HepG2 (cell line): Measurements from ENCODE around the gene GALNT17. TPM values are rescaled to one million over a fixed set of nuclear protein-coding genes. Genes with fewer than 3 reads are reported as not detected.

Source experiments
- ATAC-seq: fragments of 200-7000 bp; cut with Tn5 transposase; 3 replicates; pipeline ENCODE4 v1.9.1; 2020; ENCODE audit warnings: mild to moderate bottlenecking, moderate library complexity
- BruUV-seq: library from RNA; stranded (reverse); fragments of 400-500 nt; replicated peaks from 2 replicates; lab custom pipeline; 2021; lab: Mats Ljungman, UMichigan
- CTCF ChIA-PET: fragments of 300-600 bp; formaldehyde crosslinking; extraction: SDS; loops from one replicate; lab custom pipeline; 2021; ENCODE audit warnings: low total read pairs, inconsistent platforms, low intra/inter-chr PET ratio; lab: Yijun Ruan, JAX
- POLR2A ChIA-PET: fragments of 350-600 bp; sonication (Branson Sonifier 250); formaldehyde crosslinking; loops from one replicate; lab custom pipeline; 2020; ENCODE audit warnings: antibody characterized with exemption, inconsistent platforms; lab: Yijun Ruan, JAX
- DNase-seq: peaks from one replicate; pipeline ENCODE4 v3.0.0-alpha.2; 2015; ENCODE audit warnings: low spot score
- FAIRE-seq: peaks from 3 replicates; lab custom pipeline; 2011; peaks lifted over from hg19 to GRCh38; lab: Jason Lieb, UNC
- H2AFZ ChIP-seq: one replicate; pipeline ENCODE4 v1.6.1; 2011; ENCODE audit warnings: low read length, inconsistent platforms
- H3K27ac ChIP-seq: fragments of 300-600 bp; 3 replicates; pipeline ENCODE4 v1.8.0; 2011; ENCODE audit warnings: mixed run types, mild to moderate bottlenecking, mixed read lengths, low read length, inconsistent platforms; ENCODE audit not compliant: insufficient read depth; ENCODE audit errors: extremely low read length
- H3K27me3 ChIP-seq, 2 experiments: fragments of 200-600 bp in 1 of 2; 2 replicates in 1 of 2; 3 replicates in 1 of 2; pipeline versions ENCODE4 v1.6.0 to v1.8.0; 2011; ENCODE audit warnings: low read length in 2 of 2, mild to moderate bottlenecking in 2 of 2, moderate library complexity in 2 of 2, inconsistent platforms in 1 of 2; ENCODE audit not compliant: insufficient read depth in 2 of 2, control insufficient read depth in 1 of 2
- H3K36me3 ChIP-seq, 2 experiments: fragments of 200-600 bp in 1 of 2; replicated peaks in 1 of 2; 2 replicates in 1 of 2; 3 replicates in 1 of 2; pipeline versions ENCODE4 v1.5.1 to v1.8.0; 2011; ENCODE audit warnings: low read length in 2 of 2, inconsistent platforms in 1 of 2; ENCODE audit not compliant: insufficient read depth in 2 of 2, control insufficient read depth in 1 of 2
- H3K4me1 ChIP-seq: 2 replicates; pipeline ENCODE4 v1.5.1; 2012; ENCODE audit warnings: low read length, inconsistent platforms; ENCODE audit not compliant: insufficient read depth
- H3K4me2 ChIP-seq: 2 replicates; pipeline ENCODE4 v1.6.0; 2011; ENCODE audit warnings: low read depth, low read length, inconsistent platforms
- H3K4me3 ChIP-seq, 3 experiments: fragments of 200-600 bp in 1 of 3; sonication (generic), shearing (Covaris generic) in 1 of 3; replicated peaks in 1 of 3; 2 replicates each; pipeline ENCODE4 v1.5.1; 2011 to 2016; ENCODE audit warnings: low read length in 3 of 3, inconsistent platforms in 2 of 3, low read depth in 2 of 3, mild to moderate bottlenecking in 2 of 3, control low read depth in 1 of 3, mixed read lengths in 1 of 3; ENCODE audit not compliant: insufficient read depth in 1 of 3
- H3K79me2 ChIP-seq: one replicate; pipeline ENCODE4 v1.6.1; 2011; ENCODE audit warnings: low read length, inconsistent platforms; ENCODE audit not compliant: insufficient read depth
- H3K9ac ChIP-seq: 2 replicates; pipeline ENCODE4 v1.6.0; 2011; ENCODE audit warnings: mild to moderate bottlenecking, low read depth, low read length, inconsistent platforms; ENCODE audit not compliant: insufficient read depth
- H3K9me3 ChIP-seq: 2 replicates; pipeline ENCODE4 v1.5.1; 2012; ENCODE audit warnings: mild to moderate bottlenecking, low read length
- H4K20me1 ChIP-seq: 2 replicates; pipeline ENCODE4 v1.6.0; 2011; ENCODE audit warnings: inconsistent platforms, mild to moderate bottlenecking, low read length, moderate library complexity; ENCODE audit not compliant: insufficient read depth
- AGO1 ChIP-seq: fragments of 200-400 bp; formaldehyde crosslinking; IDR thresholded peaks from 2 replicates; pipeline ENCODE4 v1.6.1; 2017; ENCODE audit warnings: mild to moderate bottlenecking, low read depth, low read length, moderate library complexity; ENCODE audit not compliant: poor library complexity, severe bottlenecking
- CENPT ChIP-seq: sonication (generic); formaldehyde crosslinking; IDR thresholded peaks from 2 replicates; pipeline ENCODE4 v1.8.0; 2022; ENCODE audit warnings: low read depth, mild to moderate bottlenecking, moderate library complexity, missing genetic modification reagents
- DNMT3B ChIP-seq: conservative IDR thresholded peaks from 2 replicates; pipeline ENCODE4 v1.6.1; 2016; ENCODE audit warnings: missing biosample characterization, control low read depth
- ETV6 ChIP-seq: sonication (generic); formaldehyde crosslinking; conservative IDR thresholded peaks from 2 replicates; pipeline ENCODE4 v1.4.0; 2020; ENCODE audit warnings: missing genetic modification reagents
- FOSL1 ChIP-seq: sonication (generic); formaldehyde crosslinking; IDR thresholded peaks from 2 replicates; pipeline ENCODE4 v1.9.0; 2021; ENCODE audit warnings: missing genetic modification reagents, borderline replicate concordance
- GABPB1 ChIP-seq: IDR thresholded peaks from 2 replicates; pipeline ENCODE4 v1.6.1; 2016; ENCODE audit warnings: mild to moderate bottlenecking, missing genetic modification reagents, moderate library complexity, missing compliant biosample characterization
- GATAD2A ChIP-seq: IDR thresholded peaks from 2 replicates; pipeline ENCODE4 v1.6.1; 2016
- NFYB ChIP-seq: sonication (generic); formaldehyde crosslinking; IDR thresholded peaks from 2 replicates; pipeline ENCODE4 v1.4.0; 2020; ENCODE audit warnings: missing genetic modification reagents
- SAFB2 ChIP-seq: sonication (generic); formaldehyde crosslinking; IDR thresholded peaks from 2 replicates; pipeline ENCODE4 v1.5.1; 2020; ENCODE audit warnings: missing genetic modification reagents, low read depth, mild to moderate bottlenecking, borderline replicate concordance
- SP5 ChIP-seq: IDR thresholded peaks from 2 replicates; pipeline ENCODE4 v1.6.1; 2016; ENCODE audit warnings: low read depth, borderline replicate concordance
- TBX2 ChIP-seq: sonication (generic); formaldehyde crosslinking; IDR thresholded peaks from 2 replicates; pipeline ENCODE4 v1.5.0; 2020; ENCODE audit warnings: missing genetic modification reagents, mild to moderate bottlenecking, borderline replicate concordance
- ZNF138 ChIP-seq: sonication (generic); formaldehyde crosslinking; IDR thresholded peaks from 2 replicates; pipeline ENCODE4 v1.5.0; 2020; ENCODE audit warnings: mild to moderate bottlenecking, low read depth, missing genetic modification reagents
- ZNF780A ChIP-seq: sonication (generic); formaldehyde crosslinking; IDR thresholded peaks from 2 replicates; pipeline ENCODE4 v1.8.0; 2022; ENCODE audit warnings: mild to moderate bottlenecking, missing genetic modification reagents, moderate library complexity
- WGBS: methylation state at CpG from one replicate; pipeline ENCODE4 v1.1.6; 2017; ENCODE audit warnings: low lambda C conversion rate; 5-methylcytosine and 5-hydroxymethylcytosine counted together
- in situ Hi-C: cut with HindIII; loops from 2 replicates; pipeline ENCODE4 v1.10.0; 2017; ENCODE audit warnings: low pct_unique_long_range_greater_than_20kb; ENCODE audit not compliant: extremely low pct_ligation_motif_present
- intact Hi-C: fragments of 100-400 bp; cut with micrococcal nuclease; formaldehyde crosslinking; loops from one replicate; pipeline ENCODE4 v1.10.0; 2022; ENCODE audit not compliant: unreplicated experiment
- polyA plus RNA-seq, 8 experiments: library from polyadenylated mRNA; depleted of rRNA in 3 of 8; stranded (reverse) in 7 of 8; unstranded in 1 of 8; fragments of >200 nt; fragmentation: Illumina TruSeq in 4 of 8; extraction: Trizol in 4 of 8; gene quantifications; 2 replicates each; pipeline versions ENCODE4 v1.2.1 to v1.2.3, GENCODE V29; 2011 to 2016; ENCODE audit warnings: low read depth in 4 of 8, missing spikeins in 1 of 8, mixed read lengths in 1 of 8; ENCODE audit not compliant: insufficient read depth in 1 of 8
- total RNA-seq, 5 experiments: library from RNA; depleted of rRNA; stranded (reverse); fragments of >200 nt; fragmentation: Illumina TruSeq; extraction: Trizol; gene quantifications; 2 replicates each; pipeline ENCODE4 v1.2.3, GENCODE V29; 2016; ENCODE audit warnings: low read depth in 1 of 5
- TF ChIP-seq, protein P1 (sequence below): sonication (generic); formaldehyde crosslinking; IDR thresholded peaks from 2 replicates; pipeline ENCODE4 v1.4.0; 2020; ENCODE audit warnings: mild to moderate bottlenecking, missing genetic modification reagents
- TF ChIP-seq, protein P2 (sequence below): sonication (generic); formaldehyde crosslinking; IDR thresholded peaks from 2 replicates; pipeline ENCODE4 v1.9.0; 2021; ENCODE audit warnings: missing genetic modification reagents, borderline replicate concordance

The GALNT17 gene
- total and polyA plus RNA-seq, 2 of the 13 experiments (the other 11 are each of a cell fraction or from before 2014, with no cell fraction given): not detected

DNA sequence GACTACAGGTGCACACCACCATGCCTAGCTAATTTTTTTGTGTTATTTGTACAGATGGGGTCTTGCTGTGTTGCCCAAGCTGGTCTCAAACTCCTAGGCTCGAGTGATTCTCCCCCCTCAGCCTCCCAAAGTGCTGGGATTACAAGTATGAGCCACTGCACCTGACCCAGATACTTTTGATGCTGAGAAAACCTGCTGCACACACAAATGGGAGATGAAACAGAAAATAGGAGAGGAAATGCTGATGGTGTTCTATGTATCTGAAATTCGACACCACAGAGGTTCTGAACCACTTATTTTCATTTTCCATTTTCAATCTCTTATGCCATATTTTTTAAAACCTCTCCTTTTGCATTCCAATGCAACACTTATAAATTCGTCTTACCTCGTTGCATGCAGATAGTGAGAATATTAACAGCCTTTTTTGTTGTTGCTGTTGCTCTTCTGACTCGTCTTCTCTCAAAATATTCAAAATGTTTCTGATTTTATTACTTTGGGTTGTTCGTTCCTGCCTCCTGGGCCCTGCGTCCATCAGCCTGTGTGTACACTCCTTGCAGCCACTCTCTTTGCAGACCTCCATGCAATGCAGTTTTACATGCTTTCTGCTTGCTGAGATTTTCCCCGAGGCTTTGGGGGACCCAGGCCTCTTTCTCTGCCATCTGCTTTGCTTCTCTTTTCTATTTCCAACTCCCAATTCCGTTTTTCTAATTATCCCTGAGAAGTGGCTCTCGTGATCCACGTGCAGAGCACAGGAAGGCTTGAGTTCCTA is 556.1 kb downstream of the GALNT17 start:
- H3K36me3 ChIP-seq: no peaks in the 10 kb centered on the region
- H3K79me2 ChIP-seq: no peaks in the 10 kb centered on the region
- DNase-seq (no peak), FAIRE-seq (no peak), ATAC-seq (no peak)
- H3K9me3 ChIP-seq: no peaks in the 10 kb centered on the region
- H3K9ac ChIP-seq: no peak overlapping the region
- POLR2A ChIA-PET: no interaction called here
- H3K4me2 ChIP-seq: no peak overlapping the region
- no peaks in the 10 kb centered on the region for H4K20me1 ChIP-seq
- WGBS: 5% methylated on average over 11 of the region's 11 CpGs
- H3K4me1 ChIP-seq: no peaks in the 10 kb centered on the region
- BruUV-seq: no TSS peak
- TF ChIP-seq AGO1: no peak
- no peak for TF ChIP-seq SAFB2 (CRISPR knock-in tag)
- TF ChIP-seq FOSL1 (CRISPR knock-in tag): no peak
- no peak for TF ChIP-seq NFYB (CRISPR knock-in tag)
- TF ChIP-seq ZNF138: no peak
- TF ChIP-seq GABPB1 (CRISPR knock-in tag): no peak
- TF ChIP-seq DNMT3B (CRISPR knock-in tag): no peak
- TF ChIP-seq ZNF780A (CRISPR knock-in tag): no peak
- TF ChIP-seq GATAD2A (CRISPR knock-in tag): no peak
- no peak for TF ChIP-seq CENPT
- TF ChIP-seq, protein P1, sequence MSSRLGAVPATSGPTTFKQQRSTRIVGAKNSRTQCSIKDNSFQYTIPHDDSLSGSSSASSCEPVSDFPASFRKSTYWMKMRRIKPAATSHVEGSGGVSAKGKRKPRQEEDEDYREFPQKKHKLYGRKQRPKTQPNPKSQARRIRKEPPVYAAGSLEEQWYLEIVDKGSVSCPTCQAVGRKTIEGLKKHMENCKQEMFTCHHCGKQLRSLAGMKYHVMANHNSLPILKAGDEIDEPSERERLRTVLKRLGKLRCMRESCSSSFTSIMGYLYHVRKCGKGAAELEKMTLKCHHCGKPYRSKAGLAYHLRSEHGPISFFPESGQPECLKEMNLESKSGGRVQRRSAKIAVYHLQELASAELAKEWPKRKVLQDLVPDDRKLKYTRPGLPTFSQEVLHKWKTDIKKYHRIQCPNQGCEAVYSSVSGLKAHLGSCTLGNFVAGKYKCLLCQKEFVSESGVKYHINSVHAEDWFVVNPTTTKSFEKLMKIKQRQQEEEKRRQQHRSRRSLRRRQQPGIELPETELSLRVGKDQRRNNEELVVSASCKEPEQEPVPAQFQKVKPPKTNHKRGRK: no peak
- TF ChIP-seq, protein P2, sequence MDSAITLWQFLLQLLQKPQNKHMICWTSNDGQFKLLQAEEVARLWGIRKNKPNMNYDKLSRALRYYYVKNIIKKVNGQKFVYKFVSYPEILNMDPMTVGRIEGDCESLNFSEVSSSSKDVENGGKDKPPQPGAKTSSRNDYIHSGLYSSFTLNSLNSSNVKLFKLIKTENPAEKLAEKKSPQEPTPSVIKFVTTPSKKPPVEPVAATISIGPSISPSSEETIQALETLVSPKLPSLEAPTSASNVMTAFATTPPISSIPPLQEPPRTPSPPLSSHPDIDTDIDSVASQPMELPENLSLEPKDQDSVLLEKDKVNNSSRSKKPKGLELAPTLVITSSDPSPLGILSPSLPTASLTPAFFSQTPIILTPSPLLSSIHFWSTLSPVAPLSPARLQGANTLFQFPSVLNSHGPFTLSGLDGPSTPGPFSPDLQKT (CRISPR knock-in tag): no peak
- no peak for TF ChIP-seq ETV6 (CRISPR knock-in tag)
- TF ChIP-seq SP5 (CRISPR knock-in tag): no peak
- no peak for TF ChIP-seq TBX2 (CRISPR knock-in tag)
- TF ChIP-seq, all 625 proteins: peak for 0
- CTCF ChIA-PET: no interaction called here
- Histone ChIP-seq H3K27me3 (peaks cover 1 to 4% of the 10 kb centered on the region in 2 experiments; a peak in 2 of 5 replicates), H2AFZ (no peak overlapping the region), H3K4me3 (no peak overlapping the region), H3K27ac (no peak overlapping the region)
- intact Hi-C loops: no loop called here
- in situ Hi-C loops: no loop called here
